K562 (cell line): ENCODE data around the gene VDR.

Experiments used
- HDGF ChIP-seq: fragments of 450-650 bp; IDR thresholded peaks from 2 replicates; pipeline ENCODE4 v1.6.1; 2016
- POLR2G ChIP-seq: fragments of 200-400 bp; formaldehyde crosslinking; IDR thresholded peaks from 2 replicates; pipeline ENCODE4 v1.6.1; 2017; ENCODE audit warnings: low read depth, mild to moderate bottlenecking, antibody characterized with exemption, low read length, moderate library complexity
- SIN3A ChIP-seq, 2 experiments: fragments of 150-350 bp in 1 of 2; IDR thresholded peaks; 2 replicates each; pipeline ENCODE4 v1.6.1; 2011 to 2016; ENCODE audit warnings: borderline replicate concordance in 2 of 2, low read depth in 2 of 2, low read length in 2 of 2, mild to moderate bottlenecking in 2 of 2, moderate library complexity in 2 of 2; ENCODE audit not compliant: control insufficient read depth in 1 of 2
- THRAP3 ChIP-seq: fragments of 450-650 bp; IDR thresholded peaks from 2 replicates; pipeline ENCODE4 v1.6.1; 2016; ENCODE audit warnings: mild to moderate bottlenecking, inconsistent platforms, borderline replicate concordance
- ZNF717 ChIP-seq: fragments of 250-450 bp; sonication (Bioruptor Pico); IDR thresholded peaks from 2 replicates; pipeline ENCODE4 v1.5.0; 2021
- TF ChIP-seq, protein P1 (sequence below), 3 experiments: IDR thresholded peaks in 2 of 3; conservative IDR thresholded peaks in 1 of 3; 2 replicates each; pipeline ENCODE4 v1.5.1; 2011 to 2012; ENCODE audit warnings: low read length in 3 of 3, mild to moderate bottlenecking in 3 of 3, control low read depth in 2 of 3, improper control_type of control experiment in 1 of 3, inconsistent platforms in 1 of 3, low read depth in 1 of 3, mixed read lengths in 1 of 3, moderate library complexity in 1 of 3; ENCODE audit not compliant: insufficient read depth in 2 of 3

GRCh38 chr12:47862167-47862750 is 42.5 kb downstream of the VDR start:
- TF ChIP-seq SIN3A (IDR thresholded peaks at IDR 0.05; ENCODE audit: borderline replicate concordance in 2 of 2, control insufficient read depth in 1 of 2, low read depth in 2 of 2, low read length in 2 of 2) (no peak), POLR2G (no peak), THRAP3 (no peak), ZNF717 (CRISPR knock-in tag) (no peak), HDGF (no peak)
- TF ChIP-seq, protein P1, sequence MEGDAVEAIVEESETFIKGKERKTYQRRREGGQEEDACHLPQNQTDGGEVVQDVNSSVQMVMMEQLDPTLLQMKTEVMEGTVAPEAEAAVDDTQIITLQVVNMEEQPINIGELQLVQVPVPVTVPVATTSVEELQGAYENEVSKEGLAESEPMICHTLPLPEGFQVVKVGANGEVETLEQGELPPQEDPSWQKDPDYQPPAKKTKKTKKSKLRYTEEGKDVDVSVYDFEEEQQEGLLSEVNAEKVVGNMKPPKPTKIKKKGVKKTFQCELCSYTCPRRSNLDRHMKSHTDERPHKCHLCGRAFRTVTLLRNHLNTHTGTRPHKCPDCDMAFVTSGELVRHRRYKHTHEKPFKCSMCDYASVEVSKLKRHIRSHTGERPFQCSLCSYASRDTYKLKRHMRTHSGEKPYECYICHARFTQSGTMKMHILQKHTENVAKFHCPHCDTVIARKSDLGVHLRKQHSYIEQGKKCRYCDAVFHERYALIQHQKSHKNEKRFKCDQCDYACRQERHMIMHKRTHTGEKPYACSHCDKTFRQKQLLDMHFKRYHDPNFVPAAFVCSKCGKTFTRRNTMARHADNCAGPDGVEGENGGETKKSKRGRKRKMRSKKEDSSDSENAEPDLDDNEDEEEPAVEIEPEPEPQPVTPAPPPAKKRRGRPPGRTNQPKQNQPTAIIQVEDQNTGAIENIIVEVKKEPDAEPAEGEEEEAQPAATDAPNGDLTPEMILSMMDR (IDR thresholded peaks at IDR 0.05 in 2 of 3, conservative IDR thresholded peaks at IDR 0.05 in 1 of 3; ENCODE audit: insufficient read depth in 2 of 3, low read depth in 1 of 3, low read length in 3 of 3), result no peak
